Osteocyte (in vitro differentiated cells): Measurements from ENCODE around the gene NAT16. TPM values are rescaled to one million over a fixed set of nuclear protein-coding genes. Genes with fewer than 3 reads are reported as not detected.
A peak's percentile ranks its signal among the peaks of the same experiment; 100 is the strongest.

Source experiments
- DNase-seq: peaks from one replicate; pipeline ENCODE4 v3.0.0; 2021; ENCODE audit warnings: mixed read lengths; ENCODE audit not compliant: unreplicated experiment; ENCODE audit errors: extremely low spot score
- H3K27ac Mint-ChIP-seq: one replicate; pipeline ENCODE4 v1.8.0; 2021; ENCODE audit warnings: mild to moderate bottlenecking, mixed read lengths; ENCODE audit not compliant: unreplicated experiment
- H3K27me3 Mint-ChIP-seq: one replicate; pipeline ENCODE4 v1.8.0; 2021; ENCODE audit warnings: mixed read lengths; ENCODE audit not compliant: unreplicated experiment
- H3K36me3 Mint-ChIP-seq: one replicate; pipeline ENCODE4 v1.8.0; 2021; ENCODE audit warnings: mixed read lengths; ENCODE audit not compliant: unreplicated experiment
- H3K4me1 Mint-ChIP-seq: one replicate; pipeline ENCODE4 v1.8.0; 2021; ENCODE audit warnings: mixed read lengths; ENCODE audit not compliant: unreplicated experiment
- H3K4me3 Mint-ChIP-seq: one replicate; pipeline ENCODE4 v1.8.0; 2021; ENCODE audit warnings: mild to moderate bottlenecking, moderate library complexity, mixed read lengths; ENCODE audit not compliant: unreplicated experiment
- H3K9me3 Mint-ChIP-seq: one replicate; pipeline ENCODE4 v1.8.0; 2021; ENCODE audit warnings: mixed read lengths; ENCODE audit not compliant: unreplicated experiment
- CTCF ChIP-seq: fragments of 200-600 bp; sonication (generic); IDR thresholded peaks from 2 replicates; pipeline ENCODE4 v1.5.0; 2021; ENCODE audit warnings: antibody characterized with exemption, mild to moderate bottlenecking, moderate library complexity
- total RNA-seq: library from RNA; stranded (reverse); gene quantifications from 2 replicates; pipeline ENCODE4 v1.2.1, GENCODE V29; 2021

NAT16 gene
- total RNA-seq, 1 donor from 2014 or later: 0.16 TPM

GRCh38 chr7:101156866-101157589 is 23.1 kb downstream of the NAT16 start:
- Mint-ChIP-seq H3K9me3 (no peaks in the 10 kb centered on the region), H3K4me3 (no peak overlapping the region), H3K4me1 (peaks cover 12% of the 10 kb centered on the region), H3K36me3 (peaks cover 18% of the 10 kb centered on the region), H3K27ac (no peak overlapping the region), H3K27me3 (peaks cover 2% of the 10 kb centered on the region)
- TF ChIP-seq CTCF: no peak
- no peak for DNase-seq

- Mint-ChIP-seq H3K36me3 (peaks cover 16% of the 10 kb centered on the region), H3K9me3 (no peaks in the 10 kb centered on the region), H3K4me1 (peaks cover 12% of the 10 kb centered on the region)
Observed at GRCh38 chr7:101156277-101156676, 23.8 kb downstream of the NAT16 start.

GRCh38 chr7:101155303-101155702 is 24.8 kb downstream of the NAT16 start:
- peaks cover 2% of the 10 kb centered on the region for H3K27me3 Mint-ChIP-seq
- peak overlapping the region; percentile 39 for H3K27ac Mint-ChIP-seq
- no peak for TF ChIP-seq CTCF
- no peak for DNase-seq
- H3K4me3 Mint-ChIP-seq: peak overlapping the region; percentile 77
- peaks cover 12% of the 10 kb centered on the region for H3K4me1 Mint-ChIP-seq
- peaks cover 15% of the 10 kb centered on the region for H3K36me3 Mint-ChIP-seq
- no peaks in the 10 kb centered on the region for H3K9me3 Mint-ChIP-seq

More at GRCh38 chr7:101156277-101156676, 23.8 kb downstream of the NAT16 start:
- Mint-ChIP-seq H3K4me3 (no peak overlapping the region), H3K27me3 (peaks cover 2% of the 10 kb centered on the region), H3K27ac (no peak overlapping the region)
- DNase-seq: no peak
- peak; percentile 18 for TF ChIP-seq CTCF

GRCh38 chr7:101154693-101155102 is 25.4 kb downstream of the NAT16 start:
- no peak for TF ChIP-seq CTCF
- Mint-ChIP-seq H3K9me3 (no peaks in the 10 kb centered on the region), H3K4me3 (peak overlapping the region; percentile 77), H3K36me3 (peaks cover 14% of the 10 kb centered on the region), H3K27me3 (peaks cover 5% of the 10 kb centered on the region), H3K27ac (peak overlapping the region; percentile 39), H3K4me1 (peaks cover 12% of the 10 kb centered on the region)
- no peak for DNase-seq

GRCh38 chr7:101153969-101154692 is 26.0 kb downstream of the NAT16 start, which contains the start of gene AP1S1:
Gene AP1S1, plus strand, starts transcription at chr7:101154476. Its CDS starts 39 bp downstream, at chr7:101154515.
- H3K9me3 Mint-ChIP-seq: no peaks in the 10 kb centered on the region
- peak; percentile 96 for DNase-seq
- peaks cover 12% of the 10 kb centered on the region for H3K4me1 Mint-ChIP-seq
- peak within 1 kb of the TSS; percentile 77 for H3K4me3 Mint-ChIP-seq
- peak within 1 kb of the TSS; percentile 39 for H3K27ac Mint-ChIP-seq
- H3K36me3 Mint-ChIP-seq: peaks cover 11% of the 10 kb centered on the region
- H3K27me3 Mint-ChIP-seq: peaks cover 10% of the 10 kb centered on the region
- TF ChIP-seq CTCF: no peak
